ENCODE data around the gene MED15. TPM values are rescaled to one million over a fixed set of nuclear protein-coding genes. Genes with fewer than 3 reads are reported as not detected.

Gene MED15
- total and polyA plus RNA-seq, 12 donors, result 33.8 to 66.8 (median 40.9) TPM

DNA sequence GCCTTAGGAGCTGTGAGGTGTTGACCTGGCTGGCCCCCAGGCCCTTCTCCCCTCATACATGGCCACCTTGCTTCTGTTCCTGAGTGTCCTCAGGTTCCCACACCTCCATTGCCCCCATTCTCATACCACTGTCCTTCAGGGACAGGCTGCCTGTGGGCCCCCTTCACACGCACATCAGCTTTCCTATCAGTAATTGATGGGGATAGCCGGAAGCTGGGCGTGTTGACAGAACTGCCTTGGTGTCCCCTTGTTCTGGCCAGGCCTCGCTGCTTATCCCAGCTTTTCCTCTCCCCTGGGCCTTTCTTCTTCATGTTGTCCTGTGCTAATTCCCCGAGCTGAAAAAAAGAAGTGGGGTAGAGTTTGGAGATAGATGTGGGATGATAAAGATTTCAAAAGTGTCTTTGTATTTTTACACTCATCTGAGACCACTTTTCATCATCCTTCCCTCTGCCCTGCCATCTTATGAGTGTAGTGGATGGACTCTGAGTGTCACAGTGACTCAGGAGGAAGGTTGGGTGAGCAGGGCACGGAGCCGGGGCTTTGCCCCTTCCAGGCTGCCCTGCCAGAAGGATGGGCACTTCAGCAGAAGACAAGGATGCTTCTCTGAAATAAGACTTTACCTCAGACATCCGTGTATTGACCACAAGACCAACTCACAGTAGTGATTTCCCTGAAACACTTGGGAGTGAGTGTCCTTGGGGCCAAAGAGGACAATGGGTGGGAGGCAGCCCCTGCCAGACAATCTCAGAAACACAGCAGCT, 42.8 kb downstream of the MED15 start:
- Histone ChIP-seq H3K4me3 (peak overlapping the region in 1 of 10 donors; percentile 6), H3K27me3 (no peaks in the 10 kb centered on the region), H3K27ac (peak overlapping the region; percentile 81 to 92 (median 88)), H3K4me1 (peaks cover 48 to 98% (median 84%) of the 10 kb centered on the region in 9 donors), H3K9me3 (no peaks in the 10 kb centered on the region), H3K36me3 (peaks cover 0 to 49% (median 7%) of the 10 kb centered on the region in 9 donors)
- WGBS, 2 donors, result 76 to 82% methylated on average over 8 of the region's 8 CpGs
- ATAC-seq (no peak), DNase-seq (no peak)
- TF ChIP-seq, protein P1, sequence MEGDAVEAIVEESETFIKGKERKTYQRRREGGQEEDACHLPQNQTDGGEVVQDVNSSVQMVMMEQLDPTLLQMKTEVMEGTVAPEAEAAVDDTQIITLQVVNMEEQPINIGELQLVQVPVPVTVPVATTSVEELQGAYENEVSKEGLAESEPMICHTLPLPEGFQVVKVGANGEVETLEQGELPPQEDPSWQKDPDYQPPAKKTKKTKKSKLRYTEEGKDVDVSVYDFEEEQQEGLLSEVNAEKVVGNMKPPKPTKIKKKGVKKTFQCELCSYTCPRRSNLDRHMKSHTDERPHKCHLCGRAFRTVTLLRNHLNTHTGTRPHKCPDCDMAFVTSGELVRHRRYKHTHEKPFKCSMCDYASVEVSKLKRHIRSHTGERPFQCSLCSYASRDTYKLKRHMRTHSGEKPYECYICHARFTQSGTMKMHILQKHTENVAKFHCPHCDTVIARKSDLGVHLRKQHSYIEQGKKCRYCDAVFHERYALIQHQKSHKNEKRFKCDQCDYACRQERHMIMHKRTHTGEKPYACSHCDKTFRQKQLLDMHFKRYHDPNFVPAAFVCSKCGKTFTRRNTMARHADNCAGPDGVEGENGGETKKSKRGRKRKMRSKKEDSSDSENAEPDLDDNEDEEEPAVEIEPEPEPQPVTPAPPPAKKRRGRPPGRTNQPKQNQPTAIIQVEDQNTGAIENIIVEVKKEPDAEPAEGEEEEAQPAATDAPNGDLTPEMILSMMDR (IDR thresholded peaks at IDR 0.05), result no peak
- intact Hi-C loops (cut with DNase I), result loop anchor here in 2 of 10 donors (5.0 kb wide), 1 partner anchor 43 kb away; the partner anchor contains the start of gene MED15 (in 2 of the 2)

DNA sequence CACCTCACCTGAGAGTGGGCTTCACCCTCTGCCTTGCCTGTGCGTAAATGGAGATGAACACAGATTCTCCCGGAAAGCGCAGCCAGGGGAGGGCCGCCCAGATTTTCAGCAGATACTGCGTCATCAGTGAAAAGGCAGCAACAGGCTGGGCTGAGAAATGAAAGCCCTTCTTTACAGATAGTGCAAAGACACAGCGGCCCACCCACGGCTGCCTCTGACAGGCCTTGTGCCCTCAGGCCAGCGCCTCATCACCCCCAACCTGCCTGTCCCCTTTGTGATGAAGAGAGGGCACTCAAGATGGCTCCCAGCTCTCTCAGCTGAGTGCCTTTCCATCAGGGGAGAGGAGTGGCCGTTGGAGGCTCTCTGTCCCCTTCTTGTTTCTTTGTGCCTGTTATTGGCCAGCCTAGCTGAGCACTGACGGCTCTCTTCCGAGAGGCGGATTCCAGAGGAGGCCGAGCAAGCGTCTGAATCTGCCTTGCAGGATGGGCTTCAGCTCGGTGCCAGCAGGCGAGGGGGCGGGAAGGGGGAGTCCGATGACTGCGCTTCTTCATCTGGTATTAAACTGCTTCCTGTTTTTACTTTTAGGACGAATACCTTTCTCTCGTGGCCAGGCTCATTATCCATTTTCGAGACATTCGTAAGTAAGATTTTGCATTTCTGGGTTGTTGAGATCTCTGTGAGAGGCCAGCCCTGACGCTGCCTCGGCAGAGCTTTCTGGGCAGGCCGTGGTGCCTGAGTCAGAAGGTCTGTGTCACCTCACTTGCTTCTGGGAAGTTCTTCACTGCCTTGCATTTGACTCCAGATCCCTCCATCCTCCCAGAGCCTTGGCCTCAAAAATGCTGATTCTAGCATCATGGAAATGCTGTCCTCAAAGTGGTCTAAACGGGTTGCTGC, 43.7 kb downstream of the MED15 start:
- peak overlapping the region; percentile 81 to 92 (median 88) for H3K27ac ChIP-seq
- H3K27me3 ChIP-seq, result no peaks in the 10 kb centered on the region
- peak overlapping the region in 2 of 10 donors; percentile 6 to 13 for H3K4me3 ChIP-seq
- ATAC-seq (peak in 6 of 8 donors; percentile 10 to 47 (median 27)), DNase-seq (peak; percentile 33 to 48)
- WGBS, 2 donors, result 55 to 58% methylated on average over 27 of the region's 27 CpGs
- TF ChIP-seq, protein P1 (IDR thresholded peaks at IDR 0.05), result no peak
- H3K4me1 ChIP-seq, result peaks cover 48 to 99% (median 86%) of the 10 kb centered on the region in 9 donors
- H3K9me3 ChIP-seq, result no peaks in the 10 kb centered on the region
- H3K36me3 ChIP-seq, result peaks cover 0 to 49% (median 9%) of the 10 kb centered on the region in 9 donors
- intact Hi-C loops (cut with DNase I), result loop anchor here in 2 of 10 donors (5.0 kb wide), 1 partner anchor 44 kb away; the partner anchor contains the start of gene MED15 (in 2 of the 2)

DNA sequence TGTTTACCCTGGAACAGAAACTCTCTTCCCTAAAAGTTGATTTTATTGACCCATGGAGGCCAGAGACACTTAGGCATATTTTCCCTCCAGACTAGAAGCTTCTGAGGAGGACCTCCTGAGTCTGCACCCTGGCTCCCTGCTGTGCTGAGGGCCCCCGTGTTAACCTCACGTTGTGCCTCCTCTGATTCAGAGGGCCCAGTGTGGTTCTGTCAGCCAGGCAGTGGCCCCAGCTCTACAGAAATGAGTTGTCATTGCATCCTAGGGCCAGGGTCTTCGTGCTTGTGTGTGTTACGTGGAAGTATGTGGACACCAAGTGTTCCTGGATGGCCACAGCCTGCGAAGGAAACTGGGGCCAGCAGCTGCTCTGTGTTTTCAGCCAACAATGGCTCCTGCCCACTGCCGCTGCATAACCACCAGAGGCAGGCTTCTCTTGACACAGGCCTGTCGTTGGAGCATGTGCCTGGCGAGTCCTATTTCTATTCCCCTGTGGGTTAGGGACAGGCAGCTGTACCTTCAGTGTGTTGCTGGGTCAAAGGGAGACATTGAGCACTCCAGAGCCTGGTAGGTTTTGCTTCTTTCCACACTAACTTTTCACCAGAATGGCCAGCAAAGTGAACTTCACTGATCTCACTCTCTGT, 44.5 kb downstream of the MED15 start:
- peaks cover 0 to 57% (median 14%) of the 10 kb centered on the region in 9 donors for H3K36me3 ChIP-seq
- peak overlapping the region in 2 of 10 donors; percentile 0 to 13 for H3K4me3 ChIP-seq
- ATAC-seq (peak; percentile 35 to 61 (median 40)), DNase-seq (peak; percentile 46 to 52)
- H3K4me1 ChIP-seq, result peaks cover 49 to 99% (median 85%) of the 10 kb centered on the region in 9 donors
- WGBS, 2 donors, result 40 to 44% methylated on average over 8 of the region's 8 CpGs
- intact Hi-C loops (cut with DNase I), result loop anchor here in 2 of 10 donors (5.0 kb wide), 1 partner anchor 45 kb away; the partner anchor contains the start of gene MED15 (in 2 of the 2)
- H3K27me3 ChIP-seq, result no peaks in the 10 kb centered on the region
- TF ChIP-seq, protein P1 (IDR thresholded peaks at IDR 0.05), result peak in 7 of 9 donors; percentile 28 to 58 (median 47)
- peak overlapping the region; percentile 81 to 92 (median 88) for H3K27ac ChIP-seq
- no peaks in the 10 kb centered on the region for H3K9me3 ChIP-seq
